Adipose tissue (tissue), 3 donors: ENCODE results near the gene LSAMP. TPM values are rescaled to one million over a fixed set of nuclear protein-coding genes. Genes with fewer than 3 reads are reported as not detected.

Experiments
- H3K27ac ChIP-seq: one replicate; pipeline ENCODE4 v1.5.1; 2013; ENCODE audit warnings: low read depth, low read length
- WGBS, 3 donors: extraction: QIAGEN DNeasy Blood & Tissue Kit; methylation state at CpG; one replicate each; pipeline ENCODE4 v1.1.7; 2013; 5-methylcytosine and 5-hydroxymethylcytosine counted together
- polyA plus RNA-seq, 3 donors: library from polyadenylated mRNA; stranded (reverse); fragments of 200-250 nt; gene quantifications; one replicate each; pipeline ENCODE4 v1.2.3, GENCODE V29; 2013
- donor health status: healthy with polysubstance abuse.
- donor health status: Bipolar disorder and iron deficiency.
- donor health status: healthy.

The LSAMP gene
- polyA plus RNA-seq, 3 donors, result 0.38 to 2.1 (median 1.4) TPM

- 89 to 93% (median 93%) methylated on average over 1 of the region's 1 CpG for WGBS, 3 donors
- H3K27ac ChIP-seq, result no peak overlapping the region
Measured at GRCh38 chr3:115922681-115923347, 522.5 kb downstream of the LSAMP start.

- no peak overlapping the region for H3K27ac ChIP-seq
Measured at GRCh38 chr3:115921711-115922110, 523.6 kb downstream of the LSAMP start.

GRCh38 chr3:115918900-115919299, 526.4 kb downstream of the LSAMP start:
- 59 to 71% (median 62%) methylated on average over 2 of the region's 2 CpGs for WGBS, 3 donors
- no peak overlapping the region for H3K27ac ChIP-seq

GRCh38 chr3:115916866-115917265, 528.4 kb downstream of the LSAMP start:
- no peak overlapping the region for H3K27ac ChIP-seq
- WGBS, 3 donors, result 86 to 100% (median 88%) methylated on average over 1 of the region's 1 CpG

- H3K27ac ChIP-seq, result no peak overlapping the region
- 72 to 84% (median 76%) methylated on average over 1 of the region's 1 CpG for WGBS, 3 donors
Measured at GRCh38 chr3:115915061-115915460, 530.2 kb downstream of the LSAMP start.

- WGBS, 3 donors, result 72 to 82% (median 82%) methylated on average over 4 of the region's 4 CpGs
- no peak overlapping the region for H3K27ac ChIP-seq
Measured at GRCh38 chr3:115913069-115913686, 532.1 kb downstream of the LSAMP start.

DNA sequence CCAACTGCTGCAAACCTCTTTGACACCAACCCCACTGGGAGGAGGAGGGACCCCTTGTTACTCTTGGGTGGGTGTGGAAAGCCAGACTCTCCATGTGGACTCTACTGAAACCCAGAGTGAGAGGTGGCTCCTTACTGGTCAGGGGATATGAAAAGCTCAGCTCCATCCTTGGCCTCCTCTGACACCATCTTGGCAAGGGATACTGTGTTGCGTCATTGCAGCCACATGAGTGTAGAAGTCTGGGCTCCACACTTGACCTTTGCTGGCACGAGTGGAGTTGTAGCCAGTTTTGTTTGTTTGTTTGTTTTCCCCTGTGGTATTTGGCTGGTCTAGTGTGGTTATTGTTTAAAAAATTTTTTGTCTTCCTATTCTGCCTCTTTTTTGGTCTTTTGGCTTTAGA, 532.9 kb downstream of the LSAMP start:
- 48 to 58% (median 54%) methylated on average over 2 of the region's 2 CpGs for WGBS, 3 donors
- H3K27ac ChIP-seq, result no peak overlapping the region

GRCh38 chr3:115905871-115906270, 539.4 kb downstream of the LSAMP start:
- H3K27ac ChIP-seq, result no peak overlapping the region
- WGBS, 3 donors, result 65 to 87% (median 83%) methylated on average over 2 of the region's 2 CpGs

DNA sequence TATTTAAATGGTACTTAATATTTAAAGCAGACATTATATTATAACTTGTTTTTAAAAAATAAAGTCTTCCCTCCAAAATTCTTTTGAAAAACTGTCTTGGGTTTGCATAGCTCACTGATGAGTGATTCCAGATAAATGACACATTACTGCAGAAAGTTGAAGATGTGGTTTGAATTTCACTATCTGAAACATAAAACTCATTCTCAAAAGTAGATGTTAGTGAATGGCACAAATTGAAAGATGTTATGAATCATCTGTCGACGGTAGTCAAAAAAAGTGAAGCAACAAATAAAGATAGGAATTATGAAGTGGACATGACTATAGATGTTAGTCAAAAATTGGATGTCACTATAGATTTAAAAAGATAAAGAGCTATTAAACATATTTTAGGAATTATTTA, 541.4 kb downstream of the LSAMP start:
- 91 to 94% (median 93%) methylated on average over 2 of the region's 2 CpGs for WGBS, 3 donors
- H3K27ac ChIP-seq, result no peak overlapping the region

- H3K27ac ChIP-seq, result no peak overlapping the region
Measured at GRCh38 chr3:115901008-115901407, 544.3 kb downstream of the LSAMP start.

DNA sequence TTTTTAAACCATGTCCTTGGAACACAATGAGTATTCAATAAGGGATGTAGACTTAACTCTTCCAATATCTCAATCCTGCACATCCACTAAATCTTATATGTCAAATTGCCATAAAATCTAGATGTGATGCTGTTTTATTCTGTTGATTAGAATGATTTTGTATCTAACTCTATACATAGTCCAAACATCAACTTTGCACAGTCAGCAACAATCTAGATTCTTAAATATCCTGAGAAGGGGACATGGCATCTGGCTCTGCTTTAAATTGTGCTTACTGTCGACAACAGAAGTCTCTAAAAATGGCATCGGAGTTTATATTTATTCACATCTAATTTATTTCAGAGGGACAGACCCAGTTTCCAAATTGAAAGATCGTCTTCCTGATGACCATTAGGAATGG, 545.8 kb downstream of the LSAMP start:
- H3K27ac ChIP-seq, result no peak overlapping the region
- 78 to 88% (median 86%) methylated on average over 3 of the region's 3 CpGs for WGBS, 3 donors

DNA sequence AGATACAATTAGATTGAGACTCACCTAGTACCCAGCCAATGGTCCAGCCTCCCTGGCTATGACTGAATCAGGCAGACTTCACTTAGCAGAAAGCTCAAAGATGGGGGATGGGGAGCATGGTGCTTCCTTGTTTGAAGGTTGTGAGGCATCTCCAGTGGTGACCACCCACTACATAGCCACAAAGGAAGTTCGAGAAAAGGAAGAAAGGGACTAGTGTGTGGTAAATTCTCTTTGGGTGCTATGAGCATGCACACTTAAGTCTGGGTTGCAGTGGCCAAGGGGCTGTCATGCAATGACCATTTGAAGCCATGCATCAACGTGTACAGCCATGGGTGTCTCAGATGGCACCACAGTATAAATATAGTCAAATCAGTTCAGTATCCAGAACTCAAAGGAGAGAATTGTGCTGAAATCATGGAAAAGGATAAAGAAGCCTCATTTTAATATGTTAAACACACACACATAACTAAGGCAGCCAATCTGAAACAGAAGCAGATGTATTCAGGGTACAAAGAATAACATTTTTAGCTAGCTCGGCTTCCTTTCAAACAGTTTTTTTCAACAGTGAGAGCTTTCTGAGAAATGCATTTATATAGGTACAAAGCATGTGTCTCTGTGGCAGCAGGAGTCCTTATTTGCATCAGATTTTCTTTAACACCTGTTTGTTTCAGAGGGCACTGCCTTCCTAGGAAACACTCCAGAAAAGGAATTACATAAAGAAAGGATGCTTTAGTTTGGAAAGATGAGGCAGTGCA, 546.5 kb downstream of the LSAMP start:
- 69 to 80% (median 72%) methylated on average over 3 of the region's 3 CpGs for WGBS, 3 donors

GRCh38 chr3:115891006-115891636, 554.2 kb downstream of the LSAMP start:
- 78 to 86% (median 84%) methylated on average over 2 of the region's 2 CpGs for WGBS, 3 donors
- no peak overlapping the region for H3K27ac ChIP-seq

More for the DNA sequence above, 546.5 kb downstream of the LSAMP start:
- no peak overlapping the region for H3K27ac ChIP-seq

DNA sequence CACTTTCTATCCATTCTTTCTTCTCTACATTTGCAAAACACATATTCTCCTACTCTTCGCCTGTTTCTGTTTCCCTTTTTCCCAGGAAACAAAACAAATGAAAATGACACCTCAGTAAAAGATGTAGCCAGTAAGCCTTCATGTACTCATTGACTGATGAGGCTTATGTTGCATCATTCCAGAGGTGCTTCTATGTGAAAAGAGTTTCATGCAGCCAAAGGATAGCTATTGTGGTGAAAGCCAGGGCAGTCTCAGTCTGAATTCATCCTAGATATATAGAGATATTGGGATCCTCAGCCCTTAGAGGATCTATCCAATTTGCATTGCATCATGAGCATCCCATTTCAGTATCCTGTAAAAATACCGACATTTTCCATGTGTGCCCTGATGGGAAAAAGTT, 554.7 kb downstream of the LSAMP start:
- 73 to 80% (median 77%) methylated on average over 2 of the region's 2 CpGs for WGBS, 3 donors
- H3K27ac ChIP-seq, result no peak overlapping the region

DNA sequence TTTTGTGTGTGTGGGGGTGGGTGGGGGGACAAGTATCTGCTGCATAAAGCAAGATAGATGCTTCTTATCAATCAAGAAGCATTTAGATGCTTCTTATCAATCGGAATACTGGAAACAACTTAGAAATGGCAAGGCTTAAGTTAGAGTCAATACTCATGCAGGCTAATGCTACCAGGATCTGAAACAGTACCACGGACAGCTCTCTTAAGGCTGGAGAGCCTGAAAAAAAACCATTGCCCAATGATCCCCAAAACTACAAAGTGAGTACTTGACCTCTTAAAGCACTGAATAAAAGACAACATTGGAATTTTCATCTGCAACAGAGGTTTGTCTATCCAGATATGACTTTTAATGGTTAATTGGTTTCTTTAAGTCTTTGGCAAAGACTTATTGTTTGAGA, 559.7 kb downstream of the LSAMP start:
- no peak overlapping the region for H3K27ac ChIP-seq
- 64 to 72% (median 64%) methylated on average over 2 of the region's 2 CpGs for WGBS, 3 donors

DNA sequence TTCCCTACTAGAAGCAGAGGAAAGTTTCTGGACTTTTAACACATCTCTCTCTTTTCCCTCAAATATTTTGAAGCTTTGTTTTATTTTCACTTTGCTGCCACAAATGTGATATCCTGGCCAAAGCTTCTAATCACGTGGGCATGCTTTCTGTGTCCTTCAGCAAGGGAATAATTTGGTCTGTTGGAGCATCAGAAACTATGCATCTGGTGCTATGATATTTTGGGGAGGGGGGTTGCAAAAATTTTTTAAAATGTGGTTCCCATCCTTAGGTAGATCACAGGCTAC, 567.7 kb downstream of the LSAMP start:
- 5 to 21% (median 17%) methylated on average over 1 of the region's 1 CpG for WGBS, 3 donors

DNA sequence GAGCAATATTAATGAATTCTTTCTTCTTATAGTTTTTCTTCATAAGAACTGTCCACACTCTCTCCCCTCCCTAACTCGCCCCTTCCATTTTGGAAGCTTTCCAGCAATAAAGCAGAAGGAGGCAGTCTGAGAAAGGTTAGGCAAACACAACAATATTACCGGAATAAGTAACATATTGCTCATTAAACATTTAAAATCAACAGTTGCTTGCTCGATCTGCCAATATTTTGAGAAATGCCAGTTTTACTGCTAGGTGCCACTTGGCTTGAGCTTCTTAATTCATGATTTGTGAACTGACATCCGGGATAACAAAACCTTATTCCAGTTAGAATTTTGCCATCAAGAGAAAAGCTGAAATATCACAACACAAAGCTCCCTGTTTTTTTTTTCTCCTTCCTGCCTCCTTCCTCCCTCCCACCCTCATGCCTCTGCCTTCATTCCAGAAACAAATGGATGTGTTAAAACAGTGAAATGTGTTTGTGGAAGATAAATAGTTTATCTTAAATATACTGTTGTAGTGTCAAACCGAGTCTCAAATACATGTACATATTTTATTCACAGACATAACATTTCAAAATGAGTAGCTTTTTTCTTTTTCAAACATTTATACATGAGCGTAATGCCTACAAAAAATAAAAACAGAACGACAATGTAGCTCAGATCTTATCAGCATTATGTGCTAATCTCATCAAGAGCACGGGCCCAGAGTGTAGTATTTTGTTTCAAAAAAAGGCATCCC, 568.2 kb downstream of the LSAMP start:
- WGBS, 3 donors, result 7 to 8% (median 8%) methylated on average over 8 of the region's 8 CpGs
- no peak overlapping the region for H3K27ac ChIP-seq

More for the DNA sequence above, 567.7 kb downstream of the LSAMP start:
- H3K27ac ChIP-seq, result no peak overlapping the region

DNA sequence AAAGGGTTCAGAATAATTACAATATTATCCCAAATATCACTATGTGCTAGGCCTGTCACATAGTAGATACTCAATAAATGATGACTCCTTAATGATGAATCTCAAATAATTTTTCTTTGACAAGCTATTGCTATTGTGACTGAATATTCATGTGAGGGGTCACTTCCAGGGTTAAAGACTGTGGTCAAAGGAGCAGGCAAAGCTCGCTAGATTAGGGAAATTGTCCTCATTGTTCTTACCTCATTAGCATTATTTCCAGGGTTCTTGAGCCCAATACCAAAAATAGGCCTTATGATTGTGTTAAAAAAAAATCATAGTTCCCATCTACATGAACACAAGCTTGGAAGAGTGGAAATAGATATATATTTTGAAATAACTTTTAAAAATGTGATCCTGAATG, 569.8 kb downstream of the LSAMP start:
- 81 to 89% (median 81%) methylated on average over 1 of the region's 1 CpG for WGBS, 3 donors

DNA sequence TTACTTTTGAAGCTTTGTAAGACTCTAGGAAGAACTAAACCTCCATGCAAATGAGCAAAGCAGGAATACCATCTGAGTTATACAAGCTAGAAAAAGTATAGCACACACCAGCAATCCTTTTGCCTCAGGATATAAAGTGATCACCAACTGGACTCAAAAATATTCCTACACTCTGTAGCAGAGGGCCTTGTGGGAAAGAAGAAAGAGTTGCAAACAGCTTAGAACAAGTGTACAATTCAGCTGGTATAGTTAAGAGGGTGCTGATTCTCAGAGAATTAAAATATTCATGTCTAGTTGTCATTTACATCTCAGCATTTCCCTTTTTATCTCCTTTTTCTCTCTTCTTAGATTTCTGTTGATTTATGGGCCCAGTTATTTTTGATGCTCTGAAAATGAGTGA, 573.6 kb downstream of the LSAMP start:
- H3K27ac ChIP-seq, result no peak overlapping the region

More for the DNA sequence above, 569.8 kb downstream of the LSAMP start:
- no peak overlapping the region for H3K27ac ChIP-seq
